ENCODE measurements around the gene PSEN1. TPM values are rescaled to one million over a fixed set of nuclear protein-coding genes. Genes with fewer than 3 reads are reported as not detected.

The PSEN1 gene
- total RNA-seq, 1 experiment from 2014 or later: 41.4 TPM

DNA sequence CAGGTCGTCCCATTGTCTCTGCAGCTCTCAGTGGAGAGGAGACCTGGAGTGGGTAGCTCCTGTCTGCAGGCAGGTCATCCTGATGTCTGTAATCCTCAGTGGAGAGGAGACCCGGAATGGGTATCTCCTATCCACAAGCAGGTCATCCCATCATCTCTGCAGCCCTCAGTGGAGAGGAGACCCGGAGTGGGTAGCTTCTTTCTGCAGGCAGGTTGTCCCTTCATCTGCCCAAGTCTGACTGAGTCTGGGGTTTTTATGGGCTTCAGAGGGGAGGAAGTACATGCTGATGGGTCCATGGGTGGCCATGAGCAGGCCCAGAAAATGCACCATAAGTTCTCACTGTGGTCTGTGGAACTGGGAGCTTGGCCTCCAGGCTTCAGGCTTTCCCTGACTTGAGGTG lies 72.1 kb downstream of the PSEN1 start:
- ATAC-seq (no peak), DNase-seq (no peak)
- POLR2A ChIA-PET (ENCODE audit: unreplicated experiment): no interaction called here
- Histone ChIP-seq H3K36me3 (ENCODE audit: low read depth, low read length) (peaks cover 47% of the 10 kb centered on the region), H4K20me1 (ENCODE audit: low read length) (no peaks in the 10 kb centered on the region), H3K4me2 (ENCODE audit: low read length) (no peak overlapping the region), H3K27ac (ENCODE audit: low read length) (no peak overlapping the region), H3K4me3 (ENCODE audit: low read length) (no peak overlapping the region), H2AFZ (ENCODE audit: low read length) (no peak overlapping the region), H3K9me2 (replicated peaks; ENCODE audit: low read length) (no peaks in the 10 kb centered on the region), H3K79me2 (ENCODE audit: low read length) (no peaks in the 10 kb centered on the region), H3K9me3 (ENCODE audit: low read length) (no peaks in the 10 kb centered on the region), H3F3A (ENCODE audit: low read length, unreplicated experiment) (peaks cover 12% of the 10 kb centered on the region), H3K27me3 (ENCODE audit: low read length) (no peaks in the 10 kb centered on the region), H3K4me1 (ENCODE audit: insufficient read depth, low read length) (peaks cover 28% of the 10 kb centered on the region), H3K9ac (ENCODE audit: low read length) (no peak overlapping the region)
- TF ChIP-seq EZH2 (IDR thresholded peaks at IDR 0.05; ENCODE audit: low read length, unreplicated experiment): no peak
- no peak for TF ChIP-seq EZH2phosphoT487 (IDR thresholded peaks at IDR 0.05; ENCODE audit: borderline replicate concordance, low read length)
- TF ChIP-seq, protein P1, sequence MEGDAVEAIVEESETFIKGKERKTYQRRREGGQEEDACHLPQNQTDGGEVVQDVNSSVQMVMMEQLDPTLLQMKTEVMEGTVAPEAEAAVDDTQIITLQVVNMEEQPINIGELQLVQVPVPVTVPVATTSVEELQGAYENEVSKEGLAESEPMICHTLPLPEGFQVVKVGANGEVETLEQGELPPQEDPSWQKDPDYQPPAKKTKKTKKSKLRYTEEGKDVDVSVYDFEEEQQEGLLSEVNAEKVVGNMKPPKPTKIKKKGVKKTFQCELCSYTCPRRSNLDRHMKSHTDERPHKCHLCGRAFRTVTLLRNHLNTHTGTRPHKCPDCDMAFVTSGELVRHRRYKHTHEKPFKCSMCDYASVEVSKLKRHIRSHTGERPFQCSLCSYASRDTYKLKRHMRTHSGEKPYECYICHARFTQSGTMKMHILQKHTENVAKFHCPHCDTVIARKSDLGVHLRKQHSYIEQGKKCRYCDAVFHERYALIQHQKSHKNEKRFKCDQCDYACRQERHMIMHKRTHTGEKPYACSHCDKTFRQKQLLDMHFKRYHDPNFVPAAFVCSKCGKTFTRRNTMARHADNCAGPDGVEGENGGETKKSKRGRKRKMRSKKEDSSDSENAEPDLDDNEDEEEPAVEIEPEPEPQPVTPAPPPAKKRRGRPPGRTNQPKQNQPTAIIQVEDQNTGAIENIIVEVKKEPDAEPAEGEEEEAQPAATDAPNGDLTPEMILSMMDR (conservative IDR thresholded peaks at IDR 0.05; ENCODE audit: low read depth, low read length): no peak
- CTCF ChIA-PET: no interaction called here
- BruUV-seq (replicated peaks): no TSS peak
- intact Hi-C loops (cut with micrococcal nuclease): no loop called here

DNA sequence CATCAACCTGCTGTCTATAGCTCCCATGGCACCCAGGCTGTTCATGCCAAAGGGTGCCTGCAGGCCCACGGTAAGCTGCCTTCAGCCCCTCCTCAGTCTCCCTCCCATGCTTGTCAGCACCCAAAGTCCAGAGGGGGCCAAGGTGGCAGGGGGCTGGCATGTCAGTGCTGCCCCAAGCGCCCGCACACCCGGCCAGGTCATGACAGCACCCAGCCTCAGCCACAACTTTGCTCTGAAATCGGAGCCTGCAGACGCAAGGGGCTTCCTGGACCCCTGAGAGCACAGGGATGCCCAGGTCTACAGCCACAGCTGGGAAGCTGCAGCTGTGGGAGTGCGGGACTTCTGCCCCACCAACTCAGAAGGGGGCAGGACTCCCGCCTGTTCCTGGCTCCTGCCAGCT lies 72.5 kb downstream of the PSEN1 start:
- Histone ChIP-seq H3K9ac (ENCODE audit: low read length) (no peak overlapping the region), H4K20me1 (ENCODE audit: low read length) (no peaks in the 10 kb centered on the region), H3K36me3 (ENCODE audit: low read depth, low read length) (peaks cover 52% of the 10 kb centered on the region), H3K4me3 (ENCODE audit: low read length) (no peak overlapping the region), H3K27me3 (ENCODE audit: low read length) (no peaks in the 10 kb centered on the region), H3K79me2 (ENCODE audit: low read length) (no peaks in the 10 kb centered on the region), H3K27ac (ENCODE audit: low read length) (peak overlapping the region; percentile 86), H3K4me2 (ENCODE audit: low read length) (no peak overlapping the region; the same call in 1 of the 2 replicates), H3K9me3 (ENCODE audit: low read length) (no peaks in the 10 kb centered on the region), H3K4me1 (ENCODE audit: insufficient read depth, low read length) (peaks cover 28% of the 10 kb centered on the region), H3K9me2 (replicated peaks; ENCODE audit: low read length) (no peaks in the 10 kb centered on the region), H2AFZ (ENCODE audit: low read length) (no peak overlapping the region), H3F3A (ENCODE audit: low read length, unreplicated experiment) (peaks cover 12% of the 10 kb centered on the region)
- POLR2A ChIA-PET (ENCODE audit: unreplicated experiment): no interaction called here
- DNase-seq (no peak), ATAC-seq (no peak)
- CTCF ChIA-PET: no interaction called here
- intact Hi-C loops (cut with micrococcal nuclease): no loop called here
- TF ChIP-seq EZH2phosphoT487 (IDR thresholded peaks at IDR 0.05; ENCODE audit: borderline replicate concordance, low read length): no peak
- BruUV-seq (replicated peaks): no TSS peak

DNA sequence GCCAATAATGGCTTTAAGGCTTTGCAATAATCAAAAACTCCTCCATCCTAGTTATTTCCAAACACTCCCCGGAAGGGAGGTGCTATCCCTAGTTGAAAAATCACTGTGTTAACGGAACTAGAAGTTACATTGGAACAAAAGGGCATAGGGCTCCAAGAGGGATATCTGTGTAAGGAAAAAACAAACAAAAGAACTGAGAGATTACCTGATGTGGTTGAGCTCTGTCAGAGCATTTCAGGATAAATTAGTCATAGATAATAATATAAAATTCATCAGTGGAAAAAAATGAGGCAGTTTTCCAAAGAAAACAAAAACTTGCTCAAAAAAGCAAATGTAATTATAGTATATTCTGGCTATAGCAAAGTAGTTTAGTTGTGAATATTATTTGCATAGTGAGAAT lies 73.6 kb downstream of the PSEN1 start:
- DNase-seq (peak; percentile 96), ATAC-seq (peak; percentile 99)
- H3K27me3 ChIP-seq (ENCODE audit: low read length): no peaks in the 10 kb centered on the region
- peaks cover 28% of the 10 kb centered on the region for H3K4me1 ChIP-seq (ENCODE audit: insufficient read depth, low read length)
- peak overlapping the region; percentile 86 for H3K27ac ChIP-seq (ENCODE audit: low read length)
- POLR2A ChIA-PET (ENCODE audit: unreplicated experiment): interaction anchor here (0.5 to 0.7 kb wide), 4 partner anchors 18 to 930 kb away, joined by 3 to 8 read pairs (median 4); no protein-coding TSS in a partner anchor
- CTCF ChIA-PET: interaction anchor here (0.6 to 1.2 kb wide), 8 partner anchors 12 to 85 kb away, joined by 3 to 6 read pairs (median 4); no protein-coding TSS in a partner anchor
- H3K4me3 ChIP-seq (ENCODE audit: low read length): peak overlapping the region; percentile 15; the same call in 1 of the 2 replicates
- no peaks in the 10 kb centered on the region for H3K79me2 ChIP-seq (ENCODE audit: low read length)
- peak overlapping the region; percentile 39; the same call in 1 of the 2 replicates for H3K9ac ChIP-seq (ENCODE audit: low read length)
- no TSS peak for BruUV-seq (replicated peaks)
- H3F3A ChIP-seq (ENCODE audit: low read length, unreplicated experiment): peaks cover 12% of the 10 kb centered on the region
- intact Hi-C loops (cut with micrococcal nuclease): loop anchor here (1.0 to 5.0 kb wide), 4 partner anchors 28 to 100 kb away; no protein-coding TSS in a partner anchor
- no peaks in the 10 kb centered on the region for H3K9me3 ChIP-seq (ENCODE audit: low read length)
- H3K9me2 ChIP-seq (replicated peaks; ENCODE audit: low read length): no peaks in the 10 kb centered on the region
- H3K4me2 ChIP-seq (ENCODE audit: low read length): peak overlapping the region; percentile 64
- H4K20me1 ChIP-seq (ENCODE audit: low read length): no peaks in the 10 kb centered on the region
- TF ChIP-seq, protein P1 (conservative IDR thresholded peaks at IDR 0.05; ENCODE audit: low read depth, low read length): no peak
- TF ChIP-seq EZH2phosphoT487 (IDR thresholded peaks at IDR 0.05; ENCODE audit: borderline replicate concordance, low read length) (no peak), EZH2 (IDR thresholded peaks at IDR 0.05; ENCODE audit: low read length, unreplicated experiment) (no peak)
- peaks cover 55% of the 10 kb centered on the region for H3K36me3 ChIP-seq (ENCODE audit: low read depth, low read length)
- no peak overlapping the region for H2AFZ ChIP-seq (ENCODE audit: low read length)

Measured in PC-3 (cell line).